IPS DF 4.7 (cell line): ENCODE data around the gene GIPC2.

Experiments used
- DNase-seq: peaks from one replicate; pipeline ENCODE4 v3.0.0-alpha.2; 2013; ENCODE audit warnings: low spot score; ENCODE audit errors: extremely low read depth

The GIPC2 gene

DNA sequence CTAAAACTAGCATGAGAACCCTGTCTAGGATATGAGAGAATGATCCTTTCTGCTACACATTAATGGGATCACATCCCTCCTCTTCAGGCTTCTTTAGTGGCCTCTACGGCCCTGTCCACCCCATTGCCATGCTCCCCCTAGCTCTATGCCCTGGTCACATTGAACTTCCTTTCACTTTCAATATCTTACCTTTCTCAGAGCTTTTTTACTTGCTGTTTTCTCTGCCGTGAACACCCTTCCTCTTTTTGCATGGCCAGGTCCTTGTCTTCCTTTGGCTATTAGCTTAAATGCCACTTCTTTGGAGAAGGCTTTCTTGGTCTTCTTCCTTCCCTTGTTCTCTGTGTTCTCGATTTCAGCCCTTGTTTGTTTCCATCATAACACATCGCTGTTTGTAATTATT lies 97.4 kb downstream of the GIPC2 start:
- DNase-seq = no peak

DNA sequence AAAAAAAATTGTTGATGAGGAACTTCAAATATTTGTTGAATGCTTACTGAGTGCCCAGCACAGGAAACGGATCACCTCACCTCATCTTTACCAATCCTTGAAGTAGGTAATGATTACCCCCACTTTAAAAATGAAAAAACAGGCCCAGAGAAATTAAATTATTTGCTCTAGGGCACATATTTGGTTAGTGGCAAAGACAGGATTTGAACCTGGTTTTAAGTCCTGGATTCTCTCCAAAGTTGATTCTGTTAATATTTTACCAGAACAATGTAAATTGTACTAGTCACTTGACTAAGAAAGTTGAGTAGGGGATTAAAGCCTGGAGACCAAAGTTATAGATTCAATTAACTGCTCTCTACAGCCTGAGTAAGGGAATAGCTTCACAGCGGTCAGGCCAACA lies 97.9 kb downstream of the GIPC2 start:
- DNase-seq = no peak

GRCh38 chr1:78145105-78145580 lies 99.4 kb downstream of the GIPC2 start:
- DNase-seq = no peak

DNA sequence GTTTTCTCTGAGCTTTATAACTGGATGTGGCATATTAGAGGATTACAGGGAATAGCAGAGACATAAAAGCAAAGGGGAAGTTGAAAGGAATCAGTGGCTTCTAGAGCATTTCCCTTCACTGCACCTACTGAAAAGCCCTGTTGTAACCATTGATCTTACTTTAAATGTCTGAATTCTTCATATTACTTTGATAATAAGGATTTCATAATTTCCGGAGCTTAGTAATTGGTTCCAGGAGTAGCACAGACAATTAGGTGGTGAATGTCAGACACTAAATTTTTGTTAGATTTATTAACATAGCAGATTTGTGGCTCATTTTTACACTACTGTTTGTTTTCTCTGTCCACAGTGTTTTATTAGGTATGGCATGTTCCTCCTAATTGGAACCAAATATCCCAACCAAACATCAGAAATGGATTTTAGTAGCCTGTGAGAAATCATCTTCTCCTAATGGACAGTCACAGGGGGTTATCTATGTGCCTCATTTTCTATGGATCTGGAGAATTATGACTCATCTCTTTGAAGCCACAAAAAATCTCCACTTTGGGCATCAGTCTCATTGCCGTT lies 100.5 kb downstream of the GIPC2 start:
- DNase-seq = no peak

GRCh38 chr1:78147031-78147430 lies 101.3 kb downstream of the GIPC2 start:
- no peak for DNase-seq

DNA sequence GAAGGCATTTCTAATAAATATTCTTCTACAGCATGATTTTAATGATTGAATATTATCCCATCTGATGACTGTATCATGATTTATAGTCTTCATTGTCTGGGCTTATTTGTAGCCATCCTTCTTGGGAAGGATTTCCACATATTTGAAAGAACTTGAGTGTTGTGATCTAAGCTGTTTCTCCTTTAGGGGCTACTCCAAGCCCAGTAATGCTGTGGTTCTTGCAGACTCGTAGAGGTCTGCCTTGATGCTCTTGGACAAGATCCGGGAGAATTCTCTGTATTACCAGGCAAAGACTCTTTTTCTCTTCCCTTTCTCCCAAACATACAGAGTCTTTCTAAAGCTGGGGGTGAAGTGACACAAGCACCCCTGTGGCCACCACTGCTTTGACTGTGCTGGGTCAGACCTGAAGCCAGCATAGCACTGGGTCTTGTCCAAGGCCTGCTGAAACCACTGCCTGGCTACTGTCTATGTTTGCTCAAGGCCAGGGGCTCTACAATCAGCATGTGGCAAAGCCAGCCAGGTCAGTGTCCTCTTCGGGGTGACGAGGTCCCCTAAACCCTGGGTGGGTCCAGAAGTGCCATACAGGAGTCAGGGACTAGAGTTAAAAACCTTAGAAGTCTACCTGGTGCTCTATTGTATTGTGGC lies 107.4 kb downstream of the GIPC2 start:
- DNase-seq = no peak

GRCh38 chr1:78155121-78155520 lies 109.4 kb downstream of the GIPC2 start:
- peak; percentile 49 for DNase-seq

GRCh38 chr1:78156805-78157521 lies 111.2 kb downstream of the GIPC2 start:
- no peak for DNase-seq

- no peak for DNase-seq
These were observed 120.0 kb downstream of the GIPC2 start for GRCh38 chr1:78165816-78166215.

GRCh38 chr1:78168306-78168705 lies 122.5 kb downstream of the GIPC2 start:
- DNase-seq = no peak

DNA sequence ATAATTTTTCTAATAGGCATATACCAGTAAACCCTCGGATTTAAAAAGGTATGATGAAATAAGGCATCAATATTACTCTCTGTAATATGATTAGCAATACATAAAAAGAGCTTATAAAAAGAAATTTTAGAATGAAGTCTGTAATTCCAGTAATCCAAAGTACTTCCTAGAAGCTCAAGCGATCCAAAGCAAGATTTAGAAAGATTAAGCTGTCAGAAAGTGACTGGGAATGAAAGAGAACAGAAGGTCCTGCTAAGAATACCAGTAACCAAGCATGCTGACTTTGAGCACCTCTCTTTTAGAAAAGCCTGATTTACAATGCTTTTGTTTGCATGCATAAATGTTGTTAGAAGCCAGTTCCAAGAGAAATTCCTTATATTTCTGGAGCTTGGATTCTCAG lies 125.1 kb downstream of the GIPC2 start:
- no peak for DNase-seq

- no peak for DNase-seq
These were observed 126.2 kb downstream of the GIPC2 start for GRCh38 chr1:78171736-78172590.

DNA sequence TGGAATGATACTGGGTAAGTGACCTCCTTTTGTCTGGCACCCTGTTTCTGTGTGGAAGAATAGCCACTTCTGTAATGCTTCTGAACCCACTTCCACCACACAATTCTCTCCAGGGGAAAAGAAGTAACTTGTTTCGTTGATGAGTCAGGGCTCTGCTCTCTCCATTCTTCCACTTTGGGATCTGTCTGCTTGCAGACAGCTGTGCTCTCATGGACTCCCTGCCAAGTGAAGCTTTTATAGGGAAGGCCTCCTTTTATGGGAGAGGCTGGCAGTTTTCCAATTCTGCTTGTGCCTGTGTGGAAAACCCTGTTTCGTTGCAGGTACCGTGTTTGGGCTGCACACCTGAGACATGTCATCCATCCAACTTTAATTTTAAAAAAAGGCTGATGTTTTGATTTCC lies 130.7 kb downstream of the GIPC2 start:
- DNase-seq = no peak

DNA sequence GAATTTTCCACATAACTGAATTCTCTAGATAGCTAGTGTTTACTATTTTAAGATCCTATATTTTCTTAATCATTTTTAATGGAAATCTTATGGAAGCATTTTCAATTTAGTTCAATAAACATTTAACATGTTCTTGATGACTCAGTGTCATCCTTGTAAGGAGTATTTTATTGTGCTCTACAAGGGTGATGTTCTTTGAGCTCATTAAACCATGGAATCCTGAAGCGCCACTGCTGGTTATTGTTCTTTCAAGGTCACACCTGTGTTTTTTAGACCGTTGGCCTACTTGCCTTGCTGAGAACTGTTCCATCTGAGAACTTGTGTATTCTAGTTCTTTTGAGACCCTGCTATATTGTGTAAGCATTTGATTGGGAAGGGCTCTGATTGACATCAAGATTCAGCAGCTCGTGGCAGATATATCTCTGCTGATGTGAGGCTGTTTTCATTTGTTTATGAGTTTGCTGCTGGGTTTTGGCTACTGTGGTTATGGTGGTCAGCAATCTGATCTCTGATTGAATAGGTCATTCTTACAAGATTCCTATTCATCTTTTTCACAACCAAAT lies 132.0 kb downstream of the GIPC2 start:
- DNase-seq = no peak

DNA sequence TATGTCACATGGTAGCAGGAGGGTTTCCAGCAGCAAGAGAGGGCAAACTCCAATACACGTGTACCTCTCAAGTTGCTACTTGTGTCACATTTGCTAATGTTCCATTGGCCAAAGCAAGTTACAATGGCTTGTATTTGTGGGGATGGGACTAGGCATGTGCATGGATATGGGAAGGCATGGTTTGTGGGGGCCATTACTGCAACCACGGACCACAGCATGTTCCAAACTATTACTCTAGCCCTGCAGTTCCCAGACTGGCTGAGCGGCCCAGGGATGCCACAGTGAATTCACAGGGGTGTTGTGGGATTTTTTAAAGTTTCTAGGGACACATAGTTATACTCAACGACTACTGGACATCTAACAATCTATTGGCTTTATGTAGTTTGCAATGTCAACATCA lies 133.1 kb downstream of the GIPC2 start:
- DNase-seq = no peak

- DNase-seq = no peak
These were observed 138.8 kb downstream of the GIPC2 start for GRCh38 chr1:78184460-78185072.
